ENCODE data around the gene SPAG8.

SPAG8 gene

DNA sequence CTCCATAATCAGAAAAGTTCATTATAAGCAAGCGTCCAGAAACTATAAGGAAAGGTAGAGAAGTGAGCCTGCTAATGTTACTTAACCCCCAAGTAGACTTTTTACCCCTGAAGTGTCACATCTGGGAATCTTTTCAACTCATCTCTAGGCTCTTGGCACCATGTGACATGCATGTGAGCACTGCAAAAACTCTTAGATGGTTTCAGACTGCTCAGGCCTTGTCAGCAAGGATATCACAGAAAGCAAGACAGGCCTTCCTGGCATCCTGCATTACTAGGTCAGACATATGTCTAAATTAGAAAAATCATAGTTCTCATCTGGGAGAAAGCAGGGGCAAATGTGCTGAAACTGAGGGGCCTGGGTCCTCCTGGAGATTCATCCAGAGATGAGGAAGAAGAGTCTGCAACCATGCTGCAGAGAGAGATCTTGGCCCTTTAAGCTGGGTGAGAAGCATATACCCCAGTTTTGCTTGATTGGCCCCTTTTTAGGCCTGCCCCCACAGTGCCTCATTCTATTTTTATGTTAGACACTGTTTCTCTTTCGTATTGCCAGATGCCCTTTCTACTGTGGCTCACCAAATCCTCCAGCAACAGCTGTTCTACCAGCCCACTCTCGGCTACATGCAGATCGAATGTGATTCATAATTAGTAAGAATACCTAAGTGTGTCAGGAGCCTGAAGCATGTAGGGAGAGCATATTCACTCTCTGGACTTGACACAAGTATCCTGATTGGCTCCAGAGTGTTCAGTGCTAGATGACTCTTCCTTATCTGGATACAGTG is 35.9 kb upstream of the SPAG8 start:
- no peaks in the 10 kb centered on the region for H3K36me3 ChIP-seq
- H3K27ac ChIP-seq, result no peak overlapping the region
- H3K9me3 ChIP-seq (ENCODE audit: severe bottlenecking), result no peaks in the 10 kb centered on the region
- H3K4me3 ChIP-seq (ENCODE audit: low read depth, low read length), result no peak overlapping the region
- H3K27me3 ChIP-seq (ENCODE audit: insufficient read depth, low read depth, severe bottlenecking), result no peaks in the 10 kb centered on the region
- TF ChIP-seq, protein P1, sequence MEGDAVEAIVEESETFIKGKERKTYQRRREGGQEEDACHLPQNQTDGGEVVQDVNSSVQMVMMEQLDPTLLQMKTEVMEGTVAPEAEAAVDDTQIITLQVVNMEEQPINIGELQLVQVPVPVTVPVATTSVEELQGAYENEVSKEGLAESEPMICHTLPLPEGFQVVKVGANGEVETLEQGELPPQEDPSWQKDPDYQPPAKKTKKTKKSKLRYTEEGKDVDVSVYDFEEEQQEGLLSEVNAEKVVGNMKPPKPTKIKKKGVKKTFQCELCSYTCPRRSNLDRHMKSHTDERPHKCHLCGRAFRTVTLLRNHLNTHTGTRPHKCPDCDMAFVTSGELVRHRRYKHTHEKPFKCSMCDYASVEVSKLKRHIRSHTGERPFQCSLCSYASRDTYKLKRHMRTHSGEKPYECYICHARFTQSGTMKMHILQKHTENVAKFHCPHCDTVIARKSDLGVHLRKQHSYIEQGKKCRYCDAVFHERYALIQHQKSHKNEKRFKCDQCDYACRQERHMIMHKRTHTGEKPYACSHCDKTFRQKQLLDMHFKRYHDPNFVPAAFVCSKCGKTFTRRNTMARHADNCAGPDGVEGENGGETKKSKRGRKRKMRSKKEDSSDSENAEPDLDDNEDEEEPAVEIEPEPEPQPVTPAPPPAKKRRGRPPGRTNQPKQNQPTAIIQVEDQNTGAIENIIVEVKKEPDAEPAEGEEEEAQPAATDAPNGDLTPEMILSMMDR (IDR thresholded peaks at IDR 0.05; ENCODE audit: low read depth, low read length), result no peak
- DNase-seq, result no peak

DNA sequence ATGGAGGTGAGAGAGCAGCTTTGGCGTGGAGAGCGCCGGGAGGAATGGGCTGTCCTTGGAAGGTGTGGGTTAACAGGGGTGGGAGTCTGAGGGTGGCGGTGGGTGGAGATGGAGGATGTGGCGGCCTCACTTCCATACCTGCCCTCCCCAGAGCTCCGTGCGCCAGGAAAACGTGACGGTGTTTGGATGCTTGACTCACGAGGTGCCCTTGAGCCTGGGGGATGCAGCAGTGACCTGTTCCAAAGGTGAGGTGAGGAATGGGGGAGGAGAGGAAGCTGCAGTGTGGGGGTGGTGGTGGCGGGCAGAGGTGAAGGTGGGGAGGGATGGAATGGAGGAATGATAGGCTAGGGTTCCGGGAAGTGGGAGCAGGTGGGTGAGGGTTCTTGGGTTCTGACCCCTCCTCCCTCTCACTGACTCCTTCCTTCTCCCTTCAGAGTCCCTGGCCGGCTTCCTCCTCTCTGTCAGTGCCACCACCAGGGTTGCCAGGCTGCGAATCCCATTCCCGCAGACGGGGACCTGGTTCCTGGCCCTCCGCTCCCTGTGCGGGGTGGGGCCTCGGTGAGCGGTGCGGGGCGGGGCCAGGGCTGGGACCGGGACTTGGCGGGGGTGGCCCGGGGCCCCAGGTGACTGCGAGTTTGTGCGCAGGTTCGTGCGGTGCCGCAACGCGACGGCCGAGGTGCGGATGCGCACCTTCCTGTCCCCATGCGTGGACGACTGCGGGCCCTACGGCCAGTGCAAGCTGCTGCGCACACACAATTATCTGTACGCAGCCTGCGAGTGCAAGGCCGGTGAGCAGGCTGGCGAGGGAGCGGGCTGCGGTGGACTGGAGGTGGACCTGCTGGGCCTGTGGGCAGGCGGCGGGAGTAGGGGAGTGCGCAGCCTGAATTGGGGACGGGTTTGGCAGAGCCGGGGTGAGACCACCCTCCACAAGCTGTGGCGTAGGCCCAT is 34.0 kb upstream of the SPAG8 start:
- Histone ChIP-seq H3K27ac (no peak overlapping the region), H3K9me3 (ENCODE audit: severe bottlenecking) (no peaks in the 10 kb centered on the region), H3K27me3 (ENCODE audit: insufficient read depth, low read depth, severe bottlenecking) (no peaks in the 10 kb centered on the region), H3K36me3 (no peaks in the 10 kb centered on the region), H3K4me3 (ENCODE audit: low read depth, low read length) (no peak overlapping the region)
- TF ChIP-seq, protein P1 (IDR thresholded peaks at IDR 0.05; ENCODE audit: low read depth, low read length), result no peak
- DNase-seq, result no peak

DNA sequence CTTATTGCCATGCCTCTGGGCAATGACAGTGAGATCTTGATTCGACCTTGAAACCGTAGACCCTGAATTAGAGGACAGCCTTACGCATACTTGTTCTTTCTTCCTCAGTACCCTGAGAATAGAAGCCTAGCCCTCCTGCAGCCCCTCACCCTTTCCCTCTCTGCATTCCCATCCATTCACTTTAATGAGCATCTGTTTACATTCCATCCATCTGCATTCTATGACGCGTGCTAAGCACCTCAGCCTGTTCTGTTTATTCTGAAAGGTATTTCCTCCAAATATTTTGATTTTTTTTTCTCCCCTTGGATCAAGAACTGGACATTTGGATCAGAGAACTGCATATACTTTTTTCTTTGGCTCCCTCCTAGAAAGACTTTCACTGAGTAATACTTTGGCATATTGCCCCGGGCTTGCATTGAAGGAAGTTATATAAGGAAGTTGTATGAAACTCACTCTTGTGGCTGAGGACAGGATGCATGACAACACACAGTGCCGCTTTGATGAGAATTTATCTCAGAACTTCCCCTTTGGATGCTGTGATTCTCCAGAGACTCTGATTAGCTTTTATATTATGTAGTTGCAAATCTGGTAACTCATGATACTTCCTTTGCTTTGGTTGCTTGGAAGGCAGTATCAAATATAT is 32.7 kb upstream of the SPAG8 start:
- no peak overlapping the region for H3K4me3 ChIP-seq (ENCODE audit: low read depth, low read length)
- no peak for DNase-seq
- H3K27me3 ChIP-seq (ENCODE audit: insufficient read depth, low read depth, severe bottlenecking), result no peaks in the 10 kb centered on the region
- TF ChIP-seq, protein P1 (IDR thresholded peaks at IDR 0.05; ENCODE audit: low read depth, low read length), result no peak
- H3K9me3 ChIP-seq (ENCODE audit: severe bottlenecking), result no peaks in the 10 kb centered on the region
- H3K36me3 ChIP-seq, result no peaks in the 10 kb centered on the region
- no peak overlapping the region for H3K27ac ChIP-seq

DNA sequence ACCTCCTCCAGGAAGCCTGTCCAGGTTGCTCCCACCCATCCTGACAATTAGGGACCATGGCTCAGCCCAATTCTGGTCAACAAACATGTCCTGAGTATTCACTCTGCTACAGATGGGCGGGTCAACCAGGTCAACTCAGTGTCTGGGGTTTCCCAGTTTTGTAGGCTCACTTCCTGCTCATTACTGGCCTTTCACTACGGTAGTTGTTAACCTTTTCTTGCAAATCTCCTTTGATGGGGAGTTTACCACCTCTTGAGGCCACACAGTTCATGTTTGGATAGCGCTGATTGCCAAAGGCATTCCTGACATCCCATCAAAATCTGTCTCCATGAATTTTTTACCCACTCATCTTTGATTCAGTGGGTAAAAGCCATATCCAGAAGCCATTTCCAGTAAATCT is 30.7 kb upstream of the SPAG8 start:
- DNase-seq, result no peak
- TF ChIP-seq, protein P1 (IDR thresholded peaks at IDR 0.05; ENCODE audit: low read depth, low read length), result no peak
- H3K4me3 ChIP-seq (ENCODE audit: low read depth, low read length), result no peak overlapping the region
- no peaks in the 10 kb centered on the region for H3K36me3 ChIP-seq
- H3K27me3 ChIP-seq (ENCODE audit: insufficient read depth, low read depth, severe bottlenecking), result no peaks in the 10 kb centered on the region
- H3K9me3 ChIP-seq (ENCODE audit: severe bottlenecking), result no peaks in the 10 kb centered on the region
- no peak overlapping the region for H3K27ac ChIP-seq

DNA sequence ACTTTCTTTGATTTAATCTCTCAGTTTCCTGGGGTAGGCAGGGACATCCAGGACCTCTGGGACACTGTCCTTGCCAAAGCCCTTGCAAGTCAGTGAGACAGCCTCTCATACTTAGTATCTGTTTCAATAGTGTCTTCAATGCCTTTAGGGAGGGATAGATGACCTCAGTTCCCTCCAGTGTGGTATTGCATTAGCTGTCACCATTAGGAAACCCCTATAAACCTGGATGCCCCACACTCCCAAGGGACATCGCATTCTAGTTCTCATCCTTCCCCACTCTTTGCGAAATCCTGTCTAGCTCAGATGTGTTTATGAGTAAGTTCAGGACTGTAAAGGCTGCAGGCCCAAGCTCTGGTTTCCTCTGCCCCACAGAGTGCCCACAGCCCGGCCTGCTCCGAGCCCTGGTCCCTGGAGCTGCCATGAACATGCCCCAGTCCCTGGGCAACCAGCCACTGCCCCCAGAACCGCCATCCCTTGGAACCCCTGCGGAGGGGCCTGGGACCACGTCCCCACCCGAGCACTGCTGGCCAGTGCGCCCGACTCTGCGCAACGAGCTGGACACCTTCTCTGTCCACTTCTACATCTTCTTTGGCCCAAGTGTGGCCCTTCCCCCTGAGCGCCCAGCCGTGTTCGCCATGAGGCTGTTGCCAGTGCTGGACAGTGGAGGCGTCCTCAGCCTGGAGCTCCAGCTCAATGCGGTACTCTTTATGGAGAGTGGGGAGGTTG is 30.1 kb upstream of the SPAG8 start:
- TF ChIP-seq, protein P1 (IDR thresholded peaks at IDR 0.05; ENCODE audit: low read depth, low read length), result no peak
- no peak for DNase-seq
- Histone ChIP-seq H3K27ac (no peak overlapping the region), H3K4me3 (ENCODE audit: low read depth, low read length) (no peak overlapping the region), H3K27me3 (ENCODE audit: insufficient read depth, low read depth, severe bottlenecking) (no peaks in the 10 kb centered on the region), H3K36me3 (no peaks in the 10 kb centered on the region), H3K9me3 (ENCODE audit: severe bottlenecking) (no peaks in the 10 kb centered on the region)

Measured in WERI-Rb-1 (cell line).